Globus pallidus (tissue), 1 donor: Measurements from ENCODE around the gene C4A.
"Not testable (repeated sequence)": the region's sequence is repeated elsewhere in the genome, so short reads cannot be mapped to it uniquely, and the experiment has no call there.

Experiments used
- DNase-seq: peaks from one replicate; pipeline ENCODE4 v3.0.0-alpha.2; 2015; ENCODE audit warnings: low spot score

Gene C4A

DNA sequence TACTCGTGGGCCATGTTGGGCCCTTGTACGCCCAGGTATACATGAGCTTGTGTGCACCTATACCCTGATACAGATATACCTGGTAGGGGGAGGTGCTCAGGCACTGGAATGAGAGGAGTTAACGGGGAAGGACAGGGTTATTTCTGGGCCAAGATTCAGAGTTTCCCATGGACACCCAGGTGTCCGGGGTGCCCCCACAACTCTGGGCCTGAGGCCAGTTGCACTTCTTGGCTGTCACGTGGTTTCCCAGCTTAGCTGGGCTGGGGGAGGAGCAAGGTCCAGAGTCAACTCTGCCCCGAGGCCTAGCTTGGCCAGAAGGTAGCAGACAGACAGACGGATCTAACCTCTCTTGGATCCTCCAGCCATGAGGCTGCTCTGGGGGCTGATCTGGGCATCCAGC, at the start of gene C4A:
Gene C4A, plus strand, starts transcription at position 314 of the 400 bp plus-strand sequence. Its CDS starts 51 bp downstream, at position 365.
- not testable (repeated sequence) for DNase-seq

DNA sequence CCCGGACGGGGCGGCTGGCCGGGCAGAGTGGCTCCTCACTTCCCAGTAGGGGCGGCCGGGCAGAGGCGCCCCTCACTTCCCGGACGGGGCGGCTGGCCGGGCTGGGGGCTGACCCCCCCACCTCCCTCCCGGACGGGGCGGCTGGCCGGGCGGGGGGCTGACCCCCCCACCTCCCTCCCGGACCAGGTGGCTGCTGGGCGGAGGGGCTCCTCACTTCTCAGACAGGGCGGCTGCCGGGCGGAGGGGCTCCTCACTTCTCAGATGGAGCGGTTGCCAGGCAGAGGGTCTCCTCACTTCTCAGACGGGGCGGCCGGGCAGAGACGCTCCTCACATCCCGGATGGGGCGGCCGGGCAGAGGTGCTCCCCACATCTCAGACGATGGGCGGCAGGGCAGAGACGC, 49.7 kb upstream of the C4A start:
- DNase-seq: not testable (repeated sequence)

DNA sequence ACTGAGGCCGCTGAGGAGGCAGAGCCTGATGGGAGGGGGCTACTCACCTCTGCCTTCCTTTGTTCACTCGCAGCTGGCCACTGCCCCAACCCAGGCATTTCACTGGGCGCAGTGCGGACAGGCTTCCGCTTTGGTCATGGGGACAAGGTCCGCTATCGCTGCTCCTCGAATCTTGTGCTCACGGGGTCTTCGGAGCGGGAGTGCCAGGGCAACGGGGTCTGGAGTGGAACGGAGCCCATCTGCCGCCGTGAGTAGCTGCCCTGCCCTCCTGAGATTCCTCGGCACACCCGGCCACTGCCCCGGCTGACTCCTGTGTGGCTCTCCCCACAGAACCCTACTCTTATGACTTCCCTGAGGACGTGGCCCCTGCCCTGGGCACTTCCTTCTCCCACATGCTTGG, 48.3 kb upstream of the C4A start:
- no peak for DNase-seq

DNA sequence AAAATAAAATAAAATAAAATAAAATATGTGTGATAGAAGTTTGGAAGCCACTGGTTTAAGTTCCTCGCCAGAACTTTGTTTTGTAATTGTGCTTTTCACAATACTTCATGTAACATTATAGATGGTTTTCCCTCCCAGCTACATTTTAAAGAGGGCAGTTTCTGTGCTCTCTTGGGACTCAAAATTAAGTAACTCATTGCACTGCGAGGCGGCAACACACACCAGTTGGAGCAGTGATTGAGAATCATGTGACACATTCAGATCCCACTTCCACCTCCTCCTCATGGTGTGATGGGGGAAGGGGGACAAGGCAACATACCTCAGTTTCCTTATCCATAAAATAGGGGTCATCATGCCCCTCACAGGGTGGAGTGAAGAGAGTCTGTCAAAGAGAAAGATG, 46.8 kb upstream of the C4A start:
- DNase-seq: no peak

DNA sequence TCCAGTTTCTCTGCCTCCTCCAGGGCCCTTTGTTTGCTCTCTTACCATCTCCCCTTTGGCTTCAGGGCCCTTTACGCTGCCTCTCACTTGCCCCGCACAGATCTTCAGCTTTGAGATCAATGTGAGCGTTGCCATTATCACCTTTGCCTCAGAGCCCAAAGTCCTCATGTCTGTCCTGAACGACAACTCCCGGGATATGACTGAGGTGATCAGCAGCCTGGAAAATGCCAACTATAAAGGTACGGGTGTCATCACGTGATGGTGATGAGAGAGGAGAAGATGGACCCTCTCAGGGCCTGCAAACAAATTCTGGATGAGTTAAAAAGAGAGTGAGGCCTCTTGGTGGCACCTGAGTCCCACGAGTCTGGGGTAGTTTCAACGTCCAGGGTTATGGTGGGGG, 46.0 kb upstream of the C4A start:
- DNase-seq: no peak

DNA sequence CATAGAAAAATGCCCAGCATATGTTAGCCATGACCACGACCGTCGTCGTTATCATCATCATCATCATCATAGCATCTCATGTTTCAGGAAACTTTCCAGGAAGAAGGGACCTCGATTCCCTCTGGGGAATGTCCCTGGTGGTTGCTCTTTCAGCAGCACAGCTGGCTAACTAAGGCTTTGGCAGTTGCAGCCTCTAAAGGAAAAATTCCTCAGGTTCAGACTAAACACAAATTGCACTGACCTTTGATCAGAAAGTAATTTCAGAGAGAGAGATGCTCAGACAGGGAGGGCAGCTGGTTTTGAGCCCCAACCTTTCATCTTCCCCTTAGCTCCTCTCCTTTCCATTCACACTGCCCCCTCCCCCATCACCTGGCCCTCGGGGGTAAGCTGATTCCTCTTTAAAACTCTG, 41.6 kb upstream of the C4A start:
- no peak for DNase-seq

DNA sequence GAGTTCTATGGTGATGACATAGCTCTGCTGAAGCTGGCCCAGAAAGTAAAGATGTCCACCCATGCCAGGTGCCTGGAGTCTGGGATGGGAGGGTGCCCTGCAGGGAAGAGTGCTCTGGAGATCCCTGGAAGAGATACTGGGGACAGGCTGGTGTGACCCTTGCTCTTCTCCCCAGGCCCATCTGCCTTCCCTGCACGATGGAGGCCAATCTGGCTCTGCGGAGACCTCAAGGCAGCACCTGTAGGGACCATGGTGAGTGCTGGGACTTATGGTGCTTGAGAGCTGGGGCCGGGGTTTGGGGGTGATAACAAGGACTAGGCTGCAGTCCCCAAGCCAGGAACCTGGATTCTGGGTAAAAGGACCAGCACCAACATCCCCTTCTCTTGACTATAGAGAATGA, 38.1 kb upstream of the C4A start:
- no peak for DNase-seq

DNA sequence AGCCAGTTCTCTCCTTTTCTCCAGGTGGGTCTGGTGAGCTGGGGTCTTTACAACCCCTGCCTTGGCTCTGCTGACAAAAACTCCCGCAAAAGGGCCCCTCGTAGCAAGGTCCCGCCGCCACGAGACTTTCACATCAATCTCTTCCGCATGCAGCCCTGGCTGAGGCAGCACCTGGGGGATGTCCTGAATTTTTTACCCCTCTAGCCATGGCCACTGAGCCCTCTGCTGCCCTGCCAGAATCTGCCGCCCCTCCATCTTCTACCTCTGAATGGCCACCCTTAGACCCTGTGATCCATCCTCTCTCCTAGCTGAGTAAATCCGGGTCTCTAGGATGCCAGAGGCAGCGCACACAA, 36.7 kb upstream of the C4A start:
- no peak for DNase-seq

DNA sequence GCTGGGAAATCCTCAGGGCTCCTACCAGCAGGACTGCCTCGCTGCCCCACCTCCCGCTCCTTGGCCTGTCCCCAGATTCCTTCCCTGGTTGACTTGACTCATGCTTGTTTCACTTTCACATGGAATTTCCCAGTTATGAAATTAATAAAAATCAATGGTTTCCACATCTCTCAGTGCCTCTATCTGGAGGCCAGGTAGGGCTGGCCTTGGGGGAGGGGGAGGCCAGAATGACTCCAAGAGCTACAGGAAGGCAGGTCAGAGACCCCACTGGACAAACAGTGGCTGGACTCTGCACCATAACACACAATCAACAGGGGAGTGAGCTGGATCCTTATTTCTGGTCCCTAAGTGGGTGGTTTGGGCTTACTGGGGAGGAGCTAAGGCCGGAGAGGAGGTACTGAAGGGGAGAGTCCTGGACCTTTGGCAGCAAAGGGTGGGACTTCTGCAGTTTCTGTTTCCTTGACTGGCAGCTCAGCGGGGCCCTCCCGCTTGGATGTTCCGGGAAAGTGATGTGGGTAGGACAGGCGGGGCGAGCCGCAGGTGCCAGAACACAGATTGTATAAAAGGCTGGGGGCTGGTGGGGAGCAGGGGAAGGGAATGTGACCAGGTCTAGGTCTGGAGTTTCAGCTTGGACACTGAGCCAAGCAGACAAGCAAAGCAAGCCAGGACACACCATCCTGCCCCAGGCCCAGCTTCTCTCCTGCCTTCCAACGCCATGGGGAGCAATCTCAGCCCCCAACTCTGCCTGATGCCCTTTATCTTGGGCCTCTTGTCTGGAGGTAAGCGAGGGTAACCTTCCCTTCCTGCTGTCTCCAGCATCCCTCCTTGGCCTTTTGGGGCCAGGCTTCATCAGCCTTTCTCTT, 36.1 kb upstream of the C4A start, which contains the start of gene CFB:
Gene CFB, plus strand, starts transcription at position 589 of the 863 bp plus-strand sequence. Its CDS starts 127 bp downstream, at position 716.
- DNase-seq: no peak

DNA sequence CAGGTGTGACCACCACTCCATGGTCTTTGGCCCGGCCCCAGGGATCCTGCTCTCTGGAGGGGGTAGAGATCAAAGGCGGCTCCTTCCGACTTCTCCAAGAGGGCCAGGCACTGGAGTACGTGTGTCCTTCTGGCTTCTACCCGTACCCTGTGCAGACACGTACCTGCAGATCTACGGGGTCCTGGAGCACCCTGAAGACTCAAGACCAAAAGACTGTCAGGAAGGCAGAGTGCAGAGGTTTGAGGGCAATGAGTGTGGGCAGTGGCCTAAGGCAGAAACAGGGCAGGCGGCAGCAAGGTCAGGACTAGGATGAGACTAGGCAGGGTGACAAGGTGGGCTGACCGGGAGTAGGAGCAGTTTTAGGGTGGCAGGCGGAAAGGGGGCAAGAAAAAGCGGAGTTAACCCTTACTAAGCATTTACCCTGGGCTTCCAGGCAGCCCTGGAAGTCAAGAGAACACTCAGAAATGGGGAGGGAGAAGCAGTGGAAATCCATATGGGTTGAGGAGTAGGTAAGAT, 35.4 kb upstream of the C4A start:
- no peak for DNase-seq

DNA sequence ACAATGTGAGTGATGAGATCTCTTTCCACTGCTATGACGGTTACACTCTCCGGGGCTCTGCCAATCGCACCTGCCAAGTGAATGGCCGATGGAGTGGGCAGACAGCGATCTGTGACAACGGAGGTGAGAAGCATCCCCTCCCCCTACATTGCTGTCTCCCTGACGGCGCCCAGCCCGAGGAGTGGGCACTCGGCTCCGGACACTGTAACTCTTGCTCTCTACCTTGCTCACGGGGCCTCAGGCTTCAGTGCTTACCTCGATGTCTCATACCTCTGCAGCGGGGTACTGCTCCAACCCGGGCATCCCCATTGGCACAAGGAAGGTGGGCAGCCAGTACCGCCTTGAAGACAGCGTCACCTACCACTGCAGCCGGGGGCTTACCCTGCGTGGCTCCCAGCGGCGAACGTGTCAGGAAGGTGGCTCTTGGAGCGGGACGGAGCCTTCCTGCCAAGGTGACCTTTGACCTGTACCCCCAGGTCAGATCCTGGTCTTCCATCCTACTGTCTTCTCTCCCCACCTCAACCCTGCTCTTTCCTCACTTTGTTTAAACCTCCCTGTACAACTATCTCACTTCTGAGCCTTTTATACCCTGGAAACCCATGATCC, 34.7 kb upstream of the C4A start:
- DNase-seq: no peak

DNA sequence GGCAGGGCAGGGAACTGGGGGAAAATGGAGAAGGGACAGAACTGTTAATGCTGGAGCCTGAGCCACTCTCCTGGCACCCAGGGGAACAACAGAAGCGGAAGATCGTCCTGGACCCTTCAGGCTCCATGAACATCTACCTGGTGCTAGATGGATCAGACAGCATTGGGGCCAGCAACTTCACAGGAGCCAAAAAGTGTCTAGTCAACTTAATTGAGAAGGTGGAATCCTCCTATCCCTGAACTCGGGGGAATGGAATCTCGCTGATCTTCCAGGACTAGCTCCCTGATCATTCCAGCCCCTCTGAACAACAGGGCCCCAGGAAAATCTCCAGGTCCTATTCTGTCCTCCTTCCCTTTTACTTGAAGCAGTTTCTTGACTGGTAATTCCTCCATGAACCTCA, 34.0 kb upstream of the C4A start:
- no peak for DNase-seq

DNA sequence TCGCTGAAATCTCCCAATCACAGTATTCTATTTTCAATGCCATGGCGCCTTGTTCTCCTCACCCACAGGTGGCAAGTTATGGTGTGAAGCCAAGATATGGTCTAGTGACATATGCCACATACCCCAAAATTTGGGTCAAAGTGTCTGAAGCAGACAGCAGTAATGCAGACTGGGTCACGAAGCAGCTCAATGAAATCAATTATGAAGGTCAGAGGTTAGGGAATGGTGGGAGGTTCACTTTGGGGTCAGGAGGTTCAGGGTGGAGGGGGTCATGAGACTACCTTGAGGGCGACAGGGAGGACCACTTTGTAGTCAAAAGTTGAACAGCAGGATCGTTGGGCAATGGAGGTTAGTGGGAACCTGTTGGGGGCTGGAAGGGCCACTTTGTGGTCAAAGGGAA, 33.6 kb upstream of the C4A start:
- DNase-seq: no peak

DNA sequence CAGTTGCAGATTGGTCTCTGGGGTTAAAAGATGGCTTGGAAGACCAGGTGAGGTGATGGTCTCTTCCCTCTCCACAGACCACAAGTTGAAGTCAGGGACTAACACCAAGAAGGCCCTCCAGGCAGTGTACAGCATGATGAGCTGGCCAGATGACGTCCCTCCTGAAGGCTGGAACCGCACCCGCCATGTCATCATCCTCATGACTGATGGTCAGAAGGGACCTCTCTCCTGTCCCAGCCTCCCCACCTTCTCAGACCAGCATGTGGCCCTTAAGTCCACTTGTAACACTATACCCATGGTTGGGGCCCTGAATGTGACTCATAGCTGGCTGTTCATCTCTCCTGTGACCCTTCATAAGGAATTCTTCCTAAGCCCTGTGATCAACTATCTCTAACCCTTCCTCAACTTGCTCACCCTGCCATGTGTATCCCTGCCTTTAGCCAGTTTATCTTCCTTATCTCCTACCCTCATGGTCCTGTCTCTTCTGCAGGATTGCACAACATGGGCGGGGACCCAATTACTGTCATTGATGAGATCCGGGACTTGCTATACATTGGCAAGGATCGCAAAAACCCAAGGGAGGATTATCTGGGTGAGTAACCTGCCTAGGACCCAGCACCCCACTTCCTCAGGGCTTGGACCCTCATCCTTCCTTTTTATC, 33.0 kb upstream of the C4A start:
- no peak for DNase-seq

DNA sequence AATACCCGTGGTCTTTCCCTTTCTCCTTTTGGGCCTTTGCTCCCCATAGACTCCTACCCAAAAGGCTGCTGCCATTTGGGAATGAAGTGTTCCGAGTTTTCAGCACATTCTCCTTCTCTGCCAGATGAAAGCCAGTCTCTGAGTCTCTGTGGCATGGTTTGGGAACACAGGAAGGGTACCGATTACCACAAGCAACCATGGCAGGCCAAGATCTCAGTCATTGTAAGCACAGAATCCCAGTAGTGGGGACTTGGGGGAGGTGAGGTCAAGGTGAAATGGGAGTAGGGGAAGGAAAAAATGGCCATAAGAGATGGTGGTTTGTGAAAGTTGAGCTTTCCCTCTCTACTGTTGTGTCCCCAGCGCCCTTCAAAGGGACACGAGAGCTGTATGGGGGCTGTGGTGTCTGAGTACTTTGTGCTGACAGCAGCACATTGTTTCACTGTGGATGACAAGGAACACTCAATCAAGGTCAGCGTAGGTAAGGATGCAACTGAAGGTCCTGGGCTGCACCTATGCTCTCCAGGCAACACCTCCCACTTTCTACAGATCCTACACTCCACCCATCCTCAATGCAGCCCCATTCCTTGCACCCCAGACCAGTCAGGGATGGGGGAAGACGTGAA, 31.8 kb upstream of the C4A start:
- DNase-seq: no peak

DNA sequence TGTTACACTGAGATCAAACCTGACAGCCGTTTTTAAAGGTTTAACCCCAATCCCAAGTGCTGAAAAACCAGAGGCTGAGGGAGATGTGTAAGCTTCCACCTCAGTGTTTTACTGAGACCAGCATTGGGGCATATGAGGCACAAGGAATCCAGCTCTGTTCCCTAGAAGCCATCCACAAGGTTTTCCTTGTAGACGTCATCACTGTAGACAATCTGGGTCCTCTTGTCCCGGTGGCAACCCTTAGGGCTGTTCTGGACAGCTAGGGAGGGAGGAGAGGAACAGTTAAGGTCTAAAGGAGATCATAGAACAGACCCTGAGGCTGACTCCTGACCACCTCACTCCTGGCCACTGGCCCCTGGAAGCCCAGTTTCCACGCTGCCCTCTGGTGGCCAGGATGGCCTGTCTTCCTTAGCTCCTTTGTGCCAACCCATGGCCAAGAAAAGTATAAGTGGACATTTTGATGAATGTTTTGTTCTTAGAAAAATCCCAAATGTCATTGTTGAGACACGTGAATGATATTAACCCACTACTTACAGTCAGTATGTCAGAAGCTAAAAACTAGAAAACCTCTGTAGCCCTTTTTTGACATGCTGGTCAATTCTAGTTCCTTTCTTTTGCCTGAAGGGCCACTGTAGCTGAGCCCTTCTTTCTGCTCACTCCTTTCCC, 29.6 kb upstream of the C4A start:
- DNase-seq: peak; percentile 32

DNA sequence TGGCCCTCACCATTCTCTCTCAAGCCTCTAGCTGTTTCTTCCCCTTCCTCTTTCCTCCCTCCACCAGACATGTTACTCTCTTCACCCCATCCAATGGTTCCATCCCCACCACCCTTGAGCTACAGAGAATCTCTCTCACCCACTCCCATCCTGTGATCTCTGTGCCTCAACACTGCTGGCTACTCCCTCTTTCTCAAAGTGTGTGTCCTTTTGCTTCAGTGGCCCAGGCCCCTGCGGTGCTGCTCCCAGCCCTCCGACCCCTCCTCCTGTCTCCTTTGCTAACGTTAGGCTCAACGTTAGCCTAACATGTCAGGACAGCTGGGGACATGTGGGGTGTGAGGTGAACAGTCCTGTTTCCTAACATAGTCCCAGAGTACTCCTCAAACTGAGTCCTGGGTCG, 29.0 kb upstream of the C4A start:
- DNase-seq: no peak

DNA sequence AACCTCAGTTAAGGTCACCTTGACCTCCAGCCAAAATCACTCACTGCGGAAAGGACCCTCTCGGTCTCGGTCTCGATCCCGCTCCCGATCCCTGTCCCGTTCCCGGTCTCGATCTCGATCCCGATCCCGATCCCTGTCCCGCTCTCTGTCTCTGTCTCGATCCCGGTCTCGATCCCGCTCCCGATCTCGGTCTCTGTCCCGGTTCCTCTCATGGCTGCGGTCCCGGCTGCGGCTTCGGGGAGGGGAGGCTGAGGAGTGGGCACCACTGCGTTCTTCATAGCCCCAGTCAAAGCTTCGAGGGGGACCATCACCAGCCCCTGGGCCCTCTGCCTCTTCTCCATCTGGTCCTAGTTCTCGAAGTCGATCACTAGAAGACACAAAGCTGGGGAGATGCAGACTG, 27.3 kb upstream of the C4A start:
- DNase-seq: no peak

DNA sequence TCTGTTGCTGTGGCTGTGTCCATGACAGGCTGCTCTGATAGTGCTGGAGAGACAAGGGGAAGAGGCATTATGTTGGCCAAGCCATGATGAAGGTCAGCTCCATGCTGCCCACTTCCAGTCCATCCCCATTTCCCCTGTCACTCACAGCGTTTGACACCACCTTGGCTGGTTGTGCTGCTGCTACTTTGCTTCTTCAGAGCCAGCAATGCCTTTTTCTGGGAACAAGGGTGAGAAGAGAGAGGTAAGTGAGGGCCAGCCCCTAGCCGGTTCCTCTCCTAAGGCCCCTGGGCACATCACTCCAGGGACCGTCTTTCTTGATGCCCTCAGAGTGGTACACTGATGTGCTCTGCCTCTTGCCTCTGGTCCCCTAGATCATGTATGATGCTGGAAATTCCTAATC, 25.1 kb upstream of the C4A start:
- no peak for DNase-seq

DNA sequence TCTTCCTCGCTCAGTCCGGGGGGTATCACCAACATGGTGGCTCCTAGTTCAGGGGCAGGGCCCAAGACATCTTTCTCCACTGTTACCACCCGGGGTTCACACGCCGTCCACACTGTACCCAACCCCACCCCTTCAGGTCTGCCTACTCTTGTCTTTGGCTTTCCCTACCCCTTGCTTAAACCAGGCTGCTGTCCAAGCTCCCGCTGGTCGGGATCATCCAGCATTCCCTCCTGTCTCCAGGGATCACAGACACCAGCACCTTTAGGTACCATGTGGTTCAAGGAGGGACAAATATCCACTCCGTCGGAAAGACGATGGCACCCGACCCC, 23.5 kb upstream of the C4A start:
- DNase-seq: peak; percentile 20

DNA sequence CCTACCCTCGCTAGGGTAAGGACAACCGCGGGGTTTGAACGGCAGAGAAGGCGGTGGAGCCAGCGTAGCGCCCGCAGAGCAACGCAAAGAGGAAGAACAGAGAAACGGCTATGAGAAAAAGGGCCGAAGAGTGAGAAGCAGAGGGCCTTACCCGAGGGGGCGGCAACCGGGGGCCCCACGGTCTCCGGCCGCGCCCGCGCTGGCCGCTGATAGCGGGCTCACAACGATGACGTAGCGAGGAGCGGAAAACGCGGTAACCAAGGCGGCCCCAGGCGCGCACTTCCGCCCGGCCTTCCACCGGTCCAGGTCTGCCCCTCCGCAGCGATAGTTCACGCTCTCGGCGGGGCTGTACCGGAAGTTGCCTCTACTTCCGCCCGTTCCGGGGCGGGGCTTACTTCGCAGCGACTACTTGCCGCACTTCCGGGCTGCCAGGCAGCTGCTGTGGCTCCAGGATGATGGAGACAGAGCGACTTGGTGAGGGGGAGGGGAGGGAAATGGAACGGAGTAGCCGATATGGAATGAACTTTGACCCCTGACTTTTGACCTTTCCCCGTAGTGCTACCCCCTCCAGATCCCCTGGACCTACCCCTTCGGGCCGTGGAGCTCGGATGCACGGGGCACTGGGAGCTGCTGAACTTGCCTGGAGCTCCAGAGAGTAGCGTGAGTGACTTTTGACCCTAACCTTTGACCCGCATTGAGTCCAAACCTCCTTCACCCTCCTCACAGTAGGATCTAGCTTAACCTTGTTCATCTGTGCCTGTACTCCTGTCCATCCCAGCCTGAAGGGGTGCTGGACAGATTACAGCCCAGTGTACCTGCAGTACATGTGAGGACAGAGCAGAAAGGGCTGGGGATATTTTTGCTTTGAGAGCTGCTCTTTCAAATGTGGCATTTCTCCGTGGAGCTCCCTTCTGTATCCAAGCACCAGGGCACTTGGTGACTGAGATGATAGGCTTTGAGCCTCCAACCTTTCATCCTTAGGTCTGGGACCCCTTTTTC, 22.8 kb upstream of the C4A start, which contains the start of the genes NELFE and SKIC2:
Gene NELFE, minus strand, starts transcription at position 231 of the 999 bp plus-strand sequence. CDS start 525 bp downstream, outside the sequence.
Gene SKIC2, plus strand, starts transcription at position 435 of the 999 bp plus-strand sequence. Its CDS starts 18 bp downstream, at position 453.
- peak; percentile 99 for DNase-seq
